GM12873 (cell line): ENCODE results near the gene NPAS1.

Experiments used
- TF ChIP-seq, protein P1 (sequence below): IDR thresholded peaks from 2 replicates; pipeline ENCODE4 v1.5.1; 2012; ENCODE audit warnings: low read depth, mild to moderate bottlenecking, moderate library complexity, low read length, control low read depth; ENCODE audit not compliant: insufficient read depth; ENCODE audit errors: missing control alignments

The NPAS1 gene

GRCh38 chr19:47094557-47095475 is 75.2 kb downstream of the NPAS1 start:
- TF ChIP-seq, protein P1, sequence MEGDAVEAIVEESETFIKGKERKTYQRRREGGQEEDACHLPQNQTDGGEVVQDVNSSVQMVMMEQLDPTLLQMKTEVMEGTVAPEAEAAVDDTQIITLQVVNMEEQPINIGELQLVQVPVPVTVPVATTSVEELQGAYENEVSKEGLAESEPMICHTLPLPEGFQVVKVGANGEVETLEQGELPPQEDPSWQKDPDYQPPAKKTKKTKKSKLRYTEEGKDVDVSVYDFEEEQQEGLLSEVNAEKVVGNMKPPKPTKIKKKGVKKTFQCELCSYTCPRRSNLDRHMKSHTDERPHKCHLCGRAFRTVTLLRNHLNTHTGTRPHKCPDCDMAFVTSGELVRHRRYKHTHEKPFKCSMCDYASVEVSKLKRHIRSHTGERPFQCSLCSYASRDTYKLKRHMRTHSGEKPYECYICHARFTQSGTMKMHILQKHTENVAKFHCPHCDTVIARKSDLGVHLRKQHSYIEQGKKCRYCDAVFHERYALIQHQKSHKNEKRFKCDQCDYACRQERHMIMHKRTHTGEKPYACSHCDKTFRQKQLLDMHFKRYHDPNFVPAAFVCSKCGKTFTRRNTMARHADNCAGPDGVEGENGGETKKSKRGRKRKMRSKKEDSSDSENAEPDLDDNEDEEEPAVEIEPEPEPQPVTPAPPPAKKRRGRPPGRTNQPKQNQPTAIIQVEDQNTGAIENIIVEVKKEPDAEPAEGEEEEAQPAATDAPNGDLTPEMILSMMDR, result no peak
